ENCODE results near the gene AANAT. TPM values are rescaled to one million over a fixed set of nuclear protein-coding genes. Genes with fewer than 3 reads are reported as not detected.

AANAT gene
- total RNA-seq, 2 donors from 2014 or later = not detected

DNA sequence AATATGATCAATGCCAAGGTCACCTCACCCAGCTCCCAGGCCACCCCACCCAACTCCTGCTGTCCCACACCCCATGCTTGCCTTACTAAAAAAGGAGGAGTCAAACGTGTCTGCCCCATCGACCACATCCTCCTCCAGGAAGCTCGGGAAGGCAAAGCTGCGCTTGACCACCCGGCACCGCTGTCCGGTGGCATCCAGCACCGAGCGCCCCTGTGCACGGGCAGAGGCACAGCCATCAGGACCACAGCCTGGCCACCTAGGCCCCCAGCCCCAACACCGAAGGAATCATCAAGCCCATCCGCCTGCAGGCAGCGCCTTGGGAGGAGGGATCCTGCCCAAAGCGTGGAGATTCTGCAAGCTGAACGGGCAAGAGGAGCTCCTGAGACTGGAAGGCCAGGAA, 10.2 kb downstream of the AANAT start:
- H3K27ac ChIP-seq = no peak overlapping the region
- H3K36me3 ChIP-seq = peaks cover 2% of the 10 kb centered on the region
- H3K27me3 ChIP-seq (replicated peaks; ENCODE audit: insufficient read depth) = no peaks in the 10 kb centered on the region
- no peak for DNase-seq (ENCODE audit: low spot score)
- H3K4me1 ChIP-seq (ENCODE audit: control insufficient read depth in 1 of 2, low read depth in 2 of 2) = no peaks in the 10 kb centered on the region
- ATAC-seq (ENCODE audit: insufficient number of reproducible peaks, low FRiP score, low read depth) = no peak
- H3K9me3 ChIP-seq = no peaks in the 10 kb centered on the region
- H3K4me3 ChIP-seq = no peak overlapping the region
- no peak for TF ChIP-seq CTCF (IDR thresholded peaks at IDR 0.05)

- no peaks in the 10 kb centered on the region for H3K36me3 ChIP-seq
- no peaks in the 10 kb centered on the region for H3K27me3 ChIP-seq (replicated peaks; ENCODE audit: insufficient read depth)
- H3K4me3 ChIP-seq = no peak overlapping the region
- H3K9me3 ChIP-seq = no peaks in the 10 kb centered on the region
- no peak for TF ChIP-seq CTCF (IDR thresholded peaks at IDR 0.05)
- H3K4me1 ChIP-seq (ENCODE audit: control insufficient read depth in 1 of 2, low read depth in 2 of 2) = no peaks in the 10 kb centered on the region
- DNase-seq (ENCODE audit: low spot score) (no peak), ATAC-seq (ENCODE audit: insufficient number of reproducible peaks, low FRiP score, low read depth) (no peak)
- H3K27ac ChIP-seq = no peak overlapping the region
These were observed 10.7 kb downstream of the AANAT start for GRCh38 chr17:76478097-76478496.

DNA sequence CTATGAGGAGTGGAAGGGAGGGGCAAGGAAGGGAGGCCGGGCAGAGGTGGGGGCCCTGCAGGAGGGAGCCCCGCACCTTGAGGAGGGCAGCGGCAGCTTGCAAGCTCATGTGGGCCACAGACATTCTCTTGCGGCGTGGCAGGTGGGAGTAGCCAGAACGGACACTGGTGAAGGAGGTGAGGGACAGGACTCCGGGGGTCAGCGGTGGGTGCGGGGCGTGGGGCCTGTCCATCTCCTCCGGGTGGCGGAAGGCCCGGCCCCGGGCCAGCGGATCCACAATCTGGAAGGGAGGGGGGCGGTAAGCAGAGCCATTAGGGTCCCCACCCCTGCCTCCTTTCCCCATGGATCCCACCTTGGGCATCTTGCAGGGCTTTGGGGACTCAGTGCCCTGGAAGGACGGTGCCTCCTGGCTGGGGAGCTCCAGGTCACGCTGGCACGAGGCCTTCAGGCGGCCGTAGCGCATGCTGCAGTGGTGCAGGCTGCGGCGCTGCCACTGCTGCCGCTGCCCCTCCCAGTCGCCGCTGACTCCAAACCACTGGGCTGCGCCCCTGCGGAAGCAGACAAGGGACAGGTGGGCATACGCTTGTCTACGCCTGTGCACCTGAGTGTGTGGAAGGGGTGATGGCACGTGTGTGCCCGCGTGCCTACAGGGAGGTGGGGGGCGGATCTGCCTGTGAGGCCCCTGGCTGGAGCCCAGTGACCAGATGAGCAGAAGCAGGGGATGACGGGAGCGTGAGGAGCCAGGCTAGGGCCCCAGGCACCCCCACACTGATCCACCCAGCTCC, 11.5 kb downstream of the AANAT start:
- DNase-seq (ENCODE audit: low spot score) (no peak), ATAC-seq (ENCODE audit: insufficient number of reproducible peaks, low FRiP score, low read depth) (no peak)
- no peak for TF ChIP-seq CTCF (IDR thresholded peaks at IDR 0.05)
- no peak overlapping the region for H3K27ac ChIP-seq
- H3K4me3 ChIP-seq = no peak overlapping the region
- H3K27me3 ChIP-seq (replicated peaks; ENCODE audit: insufficient read depth) = no peaks in the 10 kb centered on the region
- no peaks in the 10 kb centered on the region for H3K36me3 ChIP-seq
- no peaks in the 10 kb centered on the region for H3K9me3 ChIP-seq
- H3K4me1 ChIP-seq (ENCODE audit: control insufficient read depth in 1 of 2, low read depth in 2 of 2) = no peaks in the 10 kb centered on the region

DNA sequence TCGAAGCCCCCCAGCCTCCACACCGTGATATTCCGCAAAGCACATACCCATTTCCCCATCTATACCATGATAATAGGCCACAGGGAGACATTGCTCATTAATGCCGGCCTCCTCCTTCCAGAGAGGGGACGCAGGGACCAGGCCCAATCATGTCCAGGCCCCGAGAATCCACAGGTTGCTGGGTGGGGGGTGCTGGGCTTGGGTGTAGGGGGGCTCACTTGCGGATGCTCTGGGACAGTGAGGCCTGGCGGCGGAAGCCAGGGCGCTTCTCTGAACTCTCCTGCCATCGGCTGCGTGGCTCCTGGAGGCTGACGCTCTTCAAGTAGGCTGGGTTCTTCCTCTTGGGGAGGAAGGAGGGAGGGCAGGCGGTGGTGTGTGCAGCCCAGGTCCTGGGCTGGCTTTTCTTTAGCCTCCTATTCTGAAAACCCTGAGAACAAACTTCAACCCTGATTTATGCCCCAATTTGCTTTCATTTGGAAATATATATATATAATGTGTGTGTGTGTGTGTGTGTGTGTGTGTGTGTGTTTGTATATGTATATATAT, 12.2 kb downstream of the AANAT start:
- Histone ChIP-seq H3K36me3 (no peaks in the 10 kb centered on the region), H3K27ac (no peak overlapping the region), H3K4me3 (no peak overlapping the region), H3K27me3 (replicated peaks; ENCODE audit: insufficient read depth) (no peaks in the 10 kb centered on the region), H3K4me1 (ENCODE audit: control insufficient read depth in 1 of 2, low read depth in 2 of 2) (no peaks in the 10 kb centered on the region), H3K9me3 (no peaks in the 10 kb centered on the region)
- ATAC-seq (ENCODE audit: insufficient number of reproducible peaks, low FRiP score, low read depth) (no peak), DNase-seq (ENCODE audit: low spot score) (no peak)
- TF ChIP-seq CTCF (IDR thresholded peaks at IDR 0.05) = no peak

DNA sequence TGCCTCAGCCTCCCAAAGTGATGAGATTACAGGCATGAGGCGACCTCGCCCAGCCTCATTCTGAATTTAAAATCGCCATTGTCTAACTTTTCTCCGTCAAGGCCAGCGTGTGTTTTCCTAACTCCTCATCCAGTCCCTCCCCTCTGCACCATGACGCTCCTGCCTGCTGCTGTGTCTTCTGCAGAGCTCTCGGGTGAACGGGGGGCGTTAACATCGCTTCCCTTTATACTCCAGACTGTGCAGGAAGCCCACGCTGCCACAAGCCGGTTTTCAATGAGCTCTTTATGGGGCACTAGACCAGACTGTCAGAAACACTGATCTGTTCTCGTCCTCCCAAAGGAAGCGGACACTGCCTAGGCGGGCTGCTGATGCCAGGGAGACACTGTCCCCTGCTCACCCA, 13.2 kb downstream of the AANAT start:
- ATAC-seq (ENCODE audit: insufficient number of reproducible peaks, low FRiP score, low read depth) (no peak), DNase-seq (ENCODE audit: low spot score) (no peak)
- H3K4me3 ChIP-seq = no peak overlapping the region
- H3K9me3 ChIP-seq = no peaks in the 10 kb centered on the region
- H3K4me1 ChIP-seq (ENCODE audit: control insufficient read depth in 1 of 2, low read depth in 2 of 2) = no peaks in the 10 kb centered on the region
- no peaks in the 10 kb centered on the region for H3K27me3 ChIP-seq (replicated peaks; ENCODE audit: insufficient read depth)
- TF ChIP-seq CTCF (IDR thresholded peaks at IDR 0.05) = no peak
- H3K36me3 ChIP-seq = no peaks in the 10 kb centered on the region
- H3K27ac ChIP-seq = no peak overlapping the region
